H1 (cell line): Measurements from ENCODE around the gene SECISBP2L. TPM values are rescaled to one million over a fixed set of nuclear protein-coding genes. Genes with fewer than 3 reads are reported as not detected.

ENCODE experiments used
- CTCF ChIA-PET: fragments of 300-600 bp; sonication (Branson Sonifier 250); formaldehyde crosslinking; loops from one replicate; lab custom pipeline; 2021; ENCODE audit not compliant: partially characterized antibody; lab: Charles Lee
- POLR2A ChIA-PET: fragments of 300-600 bp; sonication (Branson Sonifier 250); formaldehyde crosslinking; loops from one replicate; lab custom pipeline; 2021; ENCODE audit warnings: inconsistent platforms; ENCODE audit not compliant: partially characterized antibody; lab: Charles Lee
- DNase-seq, 2 experiments: peaks; one replicate each; pipeline versions ENCODE4 v3.0.0 to v3.0.0-alpha.2; 2010 to 2022; ENCODE audit warnings: low spot score in 2 of 2, low read depth in 1 of 2, mixed read lengths in 1 of 2
- FAIRE-seq: peaks from 2 replicates; lab custom pipeline; 2011; peaks lifted over from hg19 to GRCh38; lab: Jason Lieb, UNC
- H2AFZ ChIP-seq: 2 replicates; pipeline ENCODE4 v1.8.1; 2012; ENCODE audit warnings: low read length, inconsistent platforms
- H2AK5ac ChIP-seq: 2 replicates; pipeline ENCODE4 v1.6.1; 2013; ENCODE audit warnings: low read depth, low read length
- H2BK120ac ChIP-seq: replicated peaks from 2 replicates; pipeline ENCODE3; 2013; ENCODE audit warnings: low read depth, low read length, inconsistent platforms
- H2BK12ac ChIP-seq: 2 replicates; pipeline ENCODE4 v1.6.1; 2013; ENCODE audit warnings: low read depth, low read length
- H2BK15ac ChIP-seq: 2 replicates; pipeline ENCODE4 v1.6.1; 2013; ENCODE audit warnings: low read length
- H2BK20ac ChIP-seq: 2 replicates; pipeline ENCODE4 v1.6.1; 2013; ENCODE audit warnings: low read length
- H2BK5ac ChIP-seq: 2 replicates; pipeline ENCODE4 v1.6.1; 2013; ENCODE audit warnings: low read depth, low read length
- H3K14ac ChIP-seq: 2 replicates; pipeline ENCODE4 v1.6.1; 2013; ENCODE audit warnings: inconsistent platforms; ENCODE audit not compliant: insufficient read length
- H3K18ac ChIP-seq: 2 replicates; pipeline ENCODE4 v1.6.1; 2013; ENCODE audit warnings: low read length; ENCODE audit errors: extremely low read depth
- H3K23ac ChIP-seq: 2 replicates; pipeline ENCODE4 v1.6.1; 2013; ENCODE audit warnings: inconsistent platforms; ENCODE audit not compliant: insufficient read length
- H3K23me2 ChIP-seq: 2 replicates; pipeline ENCODE4 v1.6.1; 2013; ENCODE audit warnings: low read depth, low read length
- H3K27ac ChIP-seq: 2 replicates; pipeline ENCODE4 v1.6.1; 2011; ENCODE audit warnings: low read depth, low read length, inconsistent platforms
- H3K27me3 ChIP-seq, 4 experiments: replicated peaks in 1 of 4; 1 replicate in 1 of 4; 2 replicates in 3 of 4; pipeline versions ENCODE4 v1.6.1 to v1.8.1; 2011 to 2013; ENCODE audit warnings: low read length in 3 of 4, mild to moderate bottlenecking in 3 of 4, inconsistent platforms in 2 of 4, mixed read lengths in 2 of 4, moderate library complexity in 1 of 4; ENCODE audit not compliant: control insufficient read depth in 3 of 4, insufficient read depth in 3 of 4; ENCODE audit errors: extremely low read depth in 1 of 4
- H3K36me3 ChIP-seq, 4 experiments: 2 replicates each; pipeline versions ENCODE4 v1.6.1 to v1.8.1; 2011 to 2013; ENCODE audit warnings: mild to moderate bottlenecking in 4 of 4, low read length in 3 of 4, moderate library complexity in 2 of 4, control low read depth in 1 of 4, inconsistent platforms in 1 of 4; ENCODE audit not compliant: insufficient read depth in 4 of 4, control insufficient read depth in 2 of 4
- H3K4ac ChIP-seq: replicated peaks from 2 replicates; pipeline ENCODE3; 2013; ENCODE audit warnings: low read length, low read depth, mixed read lengths, inconsistent platforms; ENCODE audit not compliant: insufficient read length
- H3K4me1 ChIP-seq, 4 experiments: replicated peaks in 1 of 4; 1 replicate in 1 of 4; 2 replicates in 3 of 4; pipeline versions ENCODE4 v1.6.1 to v1.8.1; 2011 to 2013; ENCODE audit warnings: low read length in 3 of 4, inconsistent platforms in 2 of 4, mixed read lengths in 1 of 4; ENCODE audit not compliant: insufficient read depth in 4 of 4, control insufficient read depth in 3 of 4
- H3K4me2 ChIP-seq, 2 experiments: 2 replicates each; pipeline versions ENCODE4 v1.6.1 to v1.8.1; 2011 to 2013; ENCODE audit warnings: low read depth in 2 of 2, low read length in 2 of 2, control low read depth in 1 of 2, inconsistent platforms in 1 of 2, mild to moderate bottlenecking in 1 of 2; ENCODE audit not compliant: insufficient read depth in 1 of 2
- H3K4me3 ChIP-seq, 4 experiments: fragments of 200-600, 300-600 bp in 1 of 4; sonication (generic), shearing (Covaris generic), sonication (Bioruptor Twin) in 1 of 4; 2 replicates each; pipeline versions ENCODE4 v1.5.1 to v1.8.1; 2011 to 2016; ENCODE audit warnings: low read length in 4 of 4, low read depth in 3 of 4, control low read depth in 2 of 4, inconsistent platforms in 2 of 4, mild to moderate bottlenecking in 2 of 4, mixed read lengths in 1 of 4, moderate library complexity in 1 of 4; ENCODE audit not compliant: insufficient read depth in 2 of 4; ENCODE audit errors: extremely low read depth in 1 of 4
- H3K56ac ChIP-seq: replicated peaks from 2 replicates; pipeline ENCODE3; 2013; ENCODE audit warnings: low read depth, mild to moderate bottlenecking, mixed read lengths, low read length, inconsistent platforms; ENCODE audit not compliant: insufficient read length
- H3K79me1 ChIP-seq: 2 replicates; pipeline ENCODE4 v1.6.1; 2013; ENCODE audit warnings: low read depth, low read length, control low read depth
- H3K79me2 ChIP-seq, 2 experiments: 2 replicates each; pipeline versions ENCODE4 v1.6.1 to v1.8.1; 2012 to 2013; ENCODE audit warnings: low read length in 2 of 2, mild to moderate bottlenecking in 2 of 2, inconsistent platforms in 1 of 2; ENCODE audit not compliant: insufficient read depth in 2 of 2, control insufficient read depth in 1 of 2
- H3K9ac ChIP-seq, 4 experiments: replicated peaks in 1 of 4; 1 replicate in 1 of 4; 2 replicates in 3 of 4; pipeline versions ENCODE4 v1.6.1 to v1.8.1; 2011 to 2013; ENCODE audit warnings: low read depth in 3 of 4, low read length in 3 of 4, control low read depth in 2 of 4, mild to moderate bottlenecking in 2 of 4, moderate library complexity in 2 of 4, inconsistent platforms in 1 of 4; ENCODE audit errors: extremely low read depth in 1 of 4
- H3K9me3 ChIP-seq, 2 experiments: 2 replicates each; pipeline versions ENCODE4 v1.6.1 to v1.8.1; 2012 to 2013; ENCODE audit warnings: mild to moderate bottlenecking in 2 of 2, moderate library complexity in 2 of 2, control low read depth in 1 of 2, inconsistent platforms in 1 of 2, low read depth in 1 of 2, low read length in 1 of 2, mixed read lengths in 1 of 2; ENCODE audit not compliant: insufficient read depth in 2 of 2
- H4K20me1 ChIP-seq, 2 experiments: replicated peaks in 1 of 2; 2 replicates each; pipeline versions ENCODE3 to v1.8.1; 2011 to 2013; ENCODE audit warnings: inconsistent platforms in 2 of 2, low read length in 2 of 2, mild to moderate bottlenecking in 1 of 2; ENCODE audit not compliant: insufficient read depth in 2 of 2, control insufficient read depth in 1 of 2
- H4K5ac ChIP-seq: 2 replicates; pipeline ENCODE4 v1.6.1; 2013; ENCODE audit warnings: low read length, low read depth, mixed read lengths, inconsistent platforms; ENCODE audit not compliant: insufficient read length
- H4K8ac ChIP-seq: 2 replicates; pipeline ENCODE4 v1.8.0; 2013; ENCODE audit warnings: mild to moderate bottlenecking, moderate library complexity, low read length, inconsistent platforms; ENCODE audit not compliant: insufficient read depth; ENCODE audit errors: extremely low read depth
- H4K91ac ChIP-seq: replicated peaks from 2 replicates; pipeline ENCODE3; 2013; ENCODE audit warnings: low read length, mixed read lengths, inconsistent platforms; ENCODE audit not compliant: insufficient read length
- RXRA ChIP-seq: IDR thresholded peaks from 2 replicates; pipeline ENCODE4 v1.6.1; 2011; ENCODE audit warnings: low read depth, mild to moderate bottlenecking, low read length, moderate library complexity; ENCODE audit not compliant: insufficient read depth
- WGBS, 2 experiments: shearing (Covaris generic) in 1 of 2; methylation state at CpG; one replicate each; pipeline versions ENCODE4 v1.1.6 to v1.1.7; 2013 to 2015; ENCODE audit warnings: low lambda C conversion rate in 2 of 2, mixed read lengths in 2 of 2, inconsistent platforms in 1 of 2, low coverage in 1 of 2, missing lambda C conversion rate in 1 of 2; ENCODE audit not compliant: insufficient replicate concordance in 2 of 2, insufficient coverage in 1 of 2, insufficient read length in 1 of 2; ENCODE audit errors: extremely low coverage in 1 of 2, missing lambda C conversion rate in 1 of 2; 5-methylcytosine and 5-hydroxymethylcytosine counted together
- polyA plus RNA-seq, 7 experiments: library from polyadenylated mRNA; depleted of rRNA in 3 of 7; stranded (reverse) in 5 of 7; unstranded in 2 of 7; fragments of >200 nt in 5 of 7; fragments of 200-250 nt in 2 of 7; gene quantifications; 1 replicate in 5 of 7; 2 replicates in 1 of 7; 4 replicates in 1 of 7; pipeline versions ENCODE4 v1.2.1 to v1.2.3, GENCODE V29; 2011 to 2013; ENCODE audit warnings: missing spikeins in 2 of 7, mixed read lengths in 2 of 7
- total RNA-seq: library from RNA; stranded (reverse); fragmentation: NEBNext Ultra II Directional; extraction: Animal tissue kit (Norgen Biotek cat#: 25700); gene quantifications from 2 replicates; pipeline ENCODE4 v1.2.1, GENCODE V29; 2021

The SECISBP2L gene
- total and polyA plus RNA-seq, 2 of the 8 experiments (the other 6 are each of a cell fraction or from before 2014, with no cell fraction given), result 7.6 to 22.8 TPM

DNA sequence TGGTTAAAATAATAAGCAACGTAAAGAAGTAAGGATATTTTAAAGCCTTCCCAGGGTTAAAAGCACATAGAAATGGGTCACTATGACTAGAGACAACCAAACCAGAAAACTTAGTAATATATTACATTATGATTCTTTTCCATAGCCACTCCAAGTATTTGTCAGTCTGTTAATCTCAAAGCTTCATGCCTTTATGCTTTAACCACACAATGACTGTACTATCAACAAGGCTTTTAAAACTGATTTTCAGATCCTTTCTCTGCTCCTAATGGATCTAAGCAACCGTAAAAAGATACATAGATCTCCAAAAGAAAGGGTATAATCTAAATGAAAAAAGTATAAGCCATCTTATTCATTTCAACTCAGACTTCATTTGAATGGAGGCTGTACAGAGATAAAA lies 14.4 kb downstream of the SECISBP2L start:
- no peaks in the 10 kb centered on the region for H3K23me2 ChIP-seq
- H3K4me2 ChIP-seq, result no peak overlapping the region
- H2BK5ac ChIP-seq, result no peak overlapping the region
- no peaks in the 10 kb centered on the region for H3K79me1 ChIP-seq
- FAIRE-seq (no peak), DNase-seq (no peak)
- no peak overlapping the region for H3K18ac ChIP-seq
- 87% methylated on average over 2 of the region's 2 CpGs; no CpG with 5 or more reads in 1 of the 2 experiments for WGBS, 2 experiments
- H2BK15ac ChIP-seq, result no peak overlapping the region
- no peak overlapping the region for H2AFZ ChIP-seq
- H3K27me3 ChIP-seq, result no peaks in the 10 kb centered on the region
- no peak overlapping the region for H2BK20ac ChIP-seq
- H2BK120ac ChIP-seq, result no peak overlapping the region
- H3K36me3 ChIP-seq, result peaks cover 3 to 19% (median 9%) of the 10 kb centered on the region in 4 experiments; a peak in 5 of 8 replicates
- no peak overlapping the region for H3K4me3 ChIP-seq
- no peak overlapping the region for H3K56ac ChIP-seq
- H3K9me3 ChIP-seq, result no peaks in the 10 kb centered on the region
- no peaks in the 10 kb centered on the region; a peak in 1 of 4 replicates for H3K79me2 ChIP-seq
- H3K4me1 ChIP-seq, result no peaks in the 10 kb centered on the region
- no peaks in the 10 kb centered on the region for H4K20me1 ChIP-seq
- H4K91ac ChIP-seq, result no peak overlapping the region
- H2AK5ac ChIP-seq, result no peak overlapping the region
- no peak overlapping the region for H3K14ac ChIP-seq
- no peak for TF ChIP-seq RXRA
- H4K8ac ChIP-seq, result no peak overlapping the region
- H3K4ac ChIP-seq, result no peak overlapping the region
- ChIA-PET POLR2A (no interaction called here), CTCF (interaction anchor here (1.4 kb wide), 1 partner anchor 170 kb away, joined by 3 read pairs; no protein-coding TSS in a partner anchor)
- no peak overlapping the region for H3K23ac ChIP-seq
- no peak overlapping the region for H2BK12ac ChIP-seq
- no peak overlapping the region for H3K9ac ChIP-seq
- no peak overlapping the region for H3K27ac ChIP-seq
- H4K5ac ChIP-seq, result no peak overlapping the region
